ENCODE results near the gene EXOC3L1. TPM values are rescaled to one million over a fixed set of nuclear protein-coding genes. Genes with fewer than 3 reads are reported as not detected.

The EXOC3L1 gene
- total and polyA plus RNA-seq, 2 of the 4 experiments (the other 2 are of a cell fraction), result not detected

GRCh38 chr16:67208154-67208896, 18.4 kb upstream of the EXOC3L1 start:
- WGBS, 2 experiments (ENCODE audit: extremely low coverage in 2 of 2, insufficient read length in 1 of 2), result no CpG with 5 or more reads among the region's 11 CpGs
- Histone ChIP-seq H3K4me2 (ENCODE audit: low read depth, low read length) (no peak overlapping the region), H2BK120ac (ENCODE audit: low read depth, low read length) (no peak overlapping the region), H3K9me1 (ENCODE audit: insufficient read depth, low read length) (peaks cover 20% of the 10 kb centered on the region), H3K79me1 (ENCODE audit: low read depth in 1 of 2, low read length in 2 of 2) (peaks cover 0 to 9% of the 10 kb centered on the region in 2 experiments; a peak in 1 of 4 replicates), H3K4me3 (ENCODE audit: insufficient read depth, low read depth, low read length) (no peak overlapping the region), H3K56ac (ENCODE audit: extremely low read depth, insufficient read depth, low read length) (no peak overlapping the region), H3K27ac (ENCODE audit: insufficient read depth, low read length) (no peak overlapping the region), H4K5ac (ENCODE audit: low read depth, low read length) (no peak overlapping the region), H2BK5ac (ENCODE audit: low read depth, low read length, poor library complexity, severe bottlenecking) (no peak overlapping the region), H3K14ac (replicated peaks; ENCODE audit: low read depth, low read length) (peak overlapping the region; percentile 53), H2AK5ac (ENCODE audit: low read depth, low read length) (peak overlapping the region; percentile 3; the same call in 1 of the 2 replicates), H3K27me3 (ENCODE audit: control insufficient read depth, insufficient read depth, low read length) (no peaks in the 10 kb centered on the region), H3K4me1 (ENCODE audit: control insufficient read depth, insufficient read depth, low read length) (peaks cover 8% of the 10 kb centered on the region), H2AFZ (replicated peaks; ENCODE audit: low read length, poor library complexity) (peak overlapping the region; percentile 8), H3K4ac (ENCODE audit: low read depth, low read length) (peak overlapping the region; percentile 2; the same call in 1 of the 2 replicates), H3K9me3 (ENCODE audit: control insufficient read depth, insufficient read depth, low read length) (no peaks in the 10 kb centered on the region), H3K18ac (ENCODE audit: low read depth, low read length) (no peak overlapping the region), H3K36me3 (ENCODE audit: control insufficient read depth, insufficient read depth, low read length) (peaks cover 9% of the 10 kb centered on the region), H4K20me1 (ENCODE audit: insufficient read depth, low read length) (0 out of 2 replicates have a peak, but pooled peaks cover 6% of the 10 kb centered on the region), H2BK20ac (ENCODE audit: low read depth, low read length) (no peak overlapping the region), H2AK9ac (replicated peaks; ENCODE audit: low read depth, low read length, poor library complexity) (peak overlapping the region; percentile 70), H4K91ac (ENCODE audit: insufficient read depth, low read depth, low read length) (no peak overlapping the region), H4K8ac (ENCODE audit: low read depth in 2 of 2, low read length in 2 of 2) (no peak overlapping the region), H2BK15ac (ENCODE audit: low read depth, low read length) (no peak overlapping the region), H3K9ac (ENCODE audit: low read depth, low read length) (no peak overlapping the region), H3K23ac (ENCODE audit: low read depth, low read length) (no peak overlapping the region)
- no TSS peak for BruUV-seq (replicated peaks)
- intact Hi-C loops (cut with micrococcal nuclease) (no loop called here), in situ Hi-C loops (cut with MboI; ENCODE audit: low sequenced_read_pairs) (no loop called here), dilution Hi-C loops (cut with HindIII; ENCODE audit: low sequenced_read_pairs, unreplicated experiment) (no loop called here)
- no peak for ATAC-seq (ENCODE audit: low read depth)
- no peak for TF ChIP-seq RFX5 (IDR thresholded peaks at IDR 0.05; ENCODE audit: low read depth, low read length)
- no peak for TF ChIP-seq MAFK (IDR thresholded peaks at IDR 0.05; ENCODE audit: low read depth, low read length)
- no peak for TF ChIP-seq ELK1 (IDR thresholded peaks at IDR 0.05; ENCODE audit: borderline replicate concordance, low read depth, low read length)
- no peak for TF ChIP-seq FOS (IDR thresholded peaks at IDR 0.05; ENCODE audit: low read depth, low read length)
- TF ChIP-seq SMC3 (IDR thresholded peaks at IDR 0.05; ENCODE audit: low read depth, low read length), result no peak
- no peak for TF ChIP-seq NFE2L2 (IDR thresholded peaks at IDR 0.05; ENCODE audit: low read depth, low read length)
- TF ChIP-seq CEBPB (IDR thresholded peaks at IDR 0.05; ENCODE audit: low read depth, low read length), result no peak
- TF ChIP-seq USF2 (IDR thresholded peaks at IDR 0.05; ENCODE audit: low read depth, low read length), result no peak
- POLR2A ChIA-PET (ENCODE audit: unreplicated experiment), result no interaction called here
- CTCF ChIA-PET, result no interaction called here
- no peak for DNase-seq
